HL-60/S4 treated with retinoic acid at 250 ng/mL for 4 days and 3 days (cell line): ENCODE measurements around the gene ALDH1L1.
"Not testable (repeated sequence)": the region's sequence is repeated elsewhere in the genome, so short reads cannot be mapped to it uniquely, and the experiment has no call there.

Experiments used
- in situ Hi-C: fragments of 300-500 bp; cut with MboI; formaldehyde crosslinking; loops from 2 replicates; pipeline ENCODE4 v1.7.0; 2022; ENCODE audit warnings: low sequenced_read_pairs

Gene ALDH1L1

DNA sequence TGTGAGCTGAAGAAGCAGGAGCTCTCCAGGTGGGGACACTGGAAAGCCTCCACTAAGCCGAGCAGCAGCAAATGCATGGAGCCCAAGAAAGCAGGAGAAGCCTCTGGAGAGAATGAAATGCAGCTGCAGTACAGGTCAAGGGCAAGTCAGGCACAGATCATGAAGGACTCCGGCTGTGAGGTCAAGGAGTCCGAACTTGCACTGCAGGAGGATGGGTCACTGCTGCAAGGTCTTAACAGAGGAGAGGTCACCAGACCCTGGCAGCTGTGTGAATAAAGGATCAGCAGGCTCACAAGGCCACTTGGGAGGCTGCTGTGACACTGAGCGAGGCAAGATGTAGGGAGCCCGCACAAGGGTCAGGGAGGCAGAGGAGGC is 71.7 kb downstream of the ALDH1L1 start:
- in situ Hi-C loops: no loop called here

DNA sequence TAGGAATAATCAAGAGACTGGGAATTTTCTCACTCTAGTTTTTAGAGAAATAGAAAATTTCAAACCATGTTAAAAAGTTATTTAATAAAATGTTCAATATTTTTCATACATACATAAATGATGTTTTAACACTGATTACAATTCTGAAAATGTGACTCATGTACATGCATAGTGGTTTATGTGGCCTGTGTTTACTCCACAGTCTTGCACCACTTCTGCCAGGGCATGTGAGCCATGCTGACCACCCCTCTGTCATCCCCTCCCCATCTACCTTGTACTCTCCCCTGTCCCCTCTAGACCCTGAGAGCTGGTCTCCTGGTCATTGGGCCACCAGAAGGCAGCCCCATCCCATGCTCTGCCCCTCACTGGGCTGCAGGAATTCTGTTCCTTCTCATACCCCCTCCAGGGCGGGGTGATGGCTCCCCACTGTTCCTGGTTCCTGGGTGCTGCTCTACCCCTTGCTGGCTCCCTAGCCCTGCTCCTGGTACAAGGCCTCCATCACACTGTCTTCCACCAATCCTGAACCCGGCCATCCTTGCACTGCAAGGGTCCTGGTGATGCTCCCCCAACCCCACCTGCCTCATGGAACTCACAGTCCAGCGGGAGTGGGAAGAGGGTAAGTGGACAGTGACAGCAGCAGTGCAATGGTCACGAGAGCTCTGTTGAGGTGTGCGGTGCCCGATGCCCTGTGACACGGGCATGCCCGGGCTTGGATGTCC is 72.3 kb downstream of the ALDH1L1 start:
- in situ Hi-C loops: no loop called here

DNA sequence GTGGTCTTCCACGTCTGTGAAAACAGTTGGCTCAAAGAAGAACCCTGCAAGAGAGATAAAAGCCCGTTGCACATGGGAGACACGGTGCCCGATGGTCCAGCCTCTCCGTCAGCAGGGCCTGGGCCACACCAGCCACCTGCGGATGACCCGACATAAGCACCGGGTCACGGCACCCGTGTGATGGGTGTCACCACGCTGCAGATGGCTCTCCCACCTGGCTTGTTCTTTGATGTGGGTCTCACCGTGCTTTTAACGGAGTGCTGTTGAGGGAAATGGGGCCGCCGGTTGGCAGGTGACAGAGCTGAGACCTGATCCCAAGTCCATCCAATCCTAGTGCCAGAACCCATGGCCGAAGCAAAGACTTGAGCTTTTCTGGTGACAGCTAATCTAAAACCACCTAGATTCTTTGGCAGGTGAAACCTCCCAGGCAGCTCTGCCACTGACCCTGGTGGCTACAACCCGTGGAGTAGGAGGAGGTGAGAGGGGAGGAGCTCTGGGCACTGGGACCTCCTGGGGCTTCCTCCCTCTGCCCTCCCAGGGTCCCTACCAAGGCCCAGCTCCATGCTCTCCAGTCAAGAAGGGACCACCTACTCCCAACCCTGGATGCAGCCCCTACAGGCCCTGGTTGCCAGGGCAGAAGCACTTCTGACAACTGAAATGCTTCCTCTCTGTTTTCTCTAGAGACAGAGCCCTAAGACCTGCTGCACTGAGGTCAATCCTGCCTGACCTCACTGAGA is 73.0 kb downstream of the ALDH1L1 start:
- in situ Hi-C loops: no loop called here

DNA sequence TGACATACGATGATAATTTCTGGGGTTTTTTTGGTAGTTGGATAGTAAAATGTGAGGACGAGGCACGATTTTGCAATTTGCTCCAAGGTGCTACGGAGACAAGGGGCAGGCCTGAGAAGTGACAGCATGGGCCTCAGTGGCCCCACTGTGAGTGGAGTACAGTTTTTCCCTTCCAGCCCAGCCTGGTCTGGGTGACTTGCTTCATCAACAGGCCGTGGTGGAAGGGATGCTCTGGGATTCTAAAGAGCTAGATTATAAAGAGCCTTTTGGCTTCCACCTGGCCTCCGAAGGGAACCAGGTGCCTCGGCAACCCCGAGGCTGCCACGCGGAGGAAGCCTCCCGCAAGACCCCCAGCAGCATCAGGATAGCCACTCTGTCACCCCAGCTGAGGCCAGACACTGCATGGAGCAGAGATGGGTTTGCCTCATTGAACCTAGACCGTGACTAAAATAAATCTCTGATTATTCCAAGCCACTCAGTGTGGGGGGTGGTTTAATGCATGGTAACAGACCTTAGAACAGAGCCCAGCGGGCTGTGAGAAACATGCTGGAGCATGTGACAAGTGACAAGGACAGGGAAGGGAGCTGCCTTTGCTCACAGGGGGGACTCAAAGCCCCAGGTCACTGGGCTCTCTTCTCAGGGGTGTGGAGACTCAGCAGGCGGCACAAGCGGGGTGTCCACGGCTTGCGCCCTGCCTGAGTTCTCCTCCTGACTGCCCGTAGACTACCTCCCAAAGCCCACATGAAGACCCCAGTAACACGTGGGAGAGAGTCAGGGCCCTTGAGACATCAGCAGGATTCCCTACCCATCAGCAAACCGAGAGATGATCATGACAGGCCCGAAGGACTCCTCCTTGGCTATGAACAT is 73.8 kb downstream of the ALDH1L1 start:
- in situ Hi-C loops: no loop called here

DNA sequence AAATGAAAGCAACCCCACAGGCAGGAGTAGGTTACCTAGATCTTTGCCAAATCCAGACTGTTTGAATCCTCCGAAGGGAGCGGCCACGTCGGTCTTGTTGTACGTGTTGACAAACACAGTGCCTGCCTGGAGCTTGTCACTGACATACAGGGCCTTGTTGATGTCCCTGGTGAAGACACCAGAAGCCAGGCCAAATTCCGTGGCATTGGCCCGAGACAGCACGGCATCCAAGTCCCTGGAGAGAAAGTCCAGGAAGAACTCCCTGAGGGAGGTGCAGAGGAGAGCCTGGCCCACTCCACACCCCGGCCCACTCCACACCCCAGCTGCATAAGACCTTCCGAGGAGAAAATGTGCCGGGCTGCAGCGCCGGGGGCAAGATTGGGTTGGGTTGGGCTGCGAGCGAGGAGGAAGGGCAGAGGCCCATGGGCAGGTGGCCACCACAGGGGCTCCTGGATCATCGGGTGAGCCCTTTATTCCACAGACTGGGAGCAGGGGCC is 74.6 kb downstream of the ALDH1L1 start:
- in situ Hi-C loops: no loop called here

DNA sequence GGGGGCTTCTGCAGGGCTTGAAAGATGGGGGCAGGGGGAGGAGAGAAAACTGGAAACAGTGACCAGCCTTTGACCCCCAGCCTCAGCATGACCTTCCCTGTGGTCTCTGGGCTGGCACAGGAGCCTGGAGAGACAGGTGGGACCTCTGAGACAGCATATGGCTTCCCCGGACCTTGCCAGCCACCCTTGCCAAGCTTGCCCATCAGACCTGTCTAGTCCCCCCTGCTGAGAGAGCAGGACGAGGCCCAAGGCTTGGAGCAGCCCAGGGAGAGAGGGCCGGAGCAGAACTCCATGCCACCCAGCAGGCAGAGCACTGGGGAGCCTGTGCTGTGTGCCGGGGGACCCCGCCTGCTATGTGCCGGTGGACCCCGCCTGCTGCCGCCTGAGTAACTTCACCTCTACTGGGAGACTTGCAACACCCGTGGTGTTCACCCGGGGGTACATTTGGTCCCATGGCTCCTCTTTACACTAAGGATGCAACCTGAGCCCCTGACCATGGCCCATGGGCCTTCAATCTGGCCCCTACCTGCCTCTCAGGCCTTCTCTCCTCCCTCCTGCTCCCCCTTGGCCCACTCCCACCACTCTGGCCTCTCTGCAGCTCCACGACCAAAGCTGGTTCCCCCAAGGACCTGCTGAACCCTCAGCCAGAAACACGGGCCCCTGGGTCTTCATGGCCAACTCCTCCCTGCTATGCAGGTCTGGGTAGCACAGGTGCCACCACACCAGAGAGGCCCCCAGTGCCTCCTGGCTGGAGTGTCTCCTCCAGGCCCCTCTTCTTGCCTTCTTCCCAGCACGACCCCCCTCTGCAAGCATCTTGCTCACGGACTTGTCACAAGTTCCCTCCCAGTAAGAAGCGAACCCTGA is 75.4 kb downstream of the ALDH1L1 start:
- in situ Hi-C loops: no loop called here

DNA sequence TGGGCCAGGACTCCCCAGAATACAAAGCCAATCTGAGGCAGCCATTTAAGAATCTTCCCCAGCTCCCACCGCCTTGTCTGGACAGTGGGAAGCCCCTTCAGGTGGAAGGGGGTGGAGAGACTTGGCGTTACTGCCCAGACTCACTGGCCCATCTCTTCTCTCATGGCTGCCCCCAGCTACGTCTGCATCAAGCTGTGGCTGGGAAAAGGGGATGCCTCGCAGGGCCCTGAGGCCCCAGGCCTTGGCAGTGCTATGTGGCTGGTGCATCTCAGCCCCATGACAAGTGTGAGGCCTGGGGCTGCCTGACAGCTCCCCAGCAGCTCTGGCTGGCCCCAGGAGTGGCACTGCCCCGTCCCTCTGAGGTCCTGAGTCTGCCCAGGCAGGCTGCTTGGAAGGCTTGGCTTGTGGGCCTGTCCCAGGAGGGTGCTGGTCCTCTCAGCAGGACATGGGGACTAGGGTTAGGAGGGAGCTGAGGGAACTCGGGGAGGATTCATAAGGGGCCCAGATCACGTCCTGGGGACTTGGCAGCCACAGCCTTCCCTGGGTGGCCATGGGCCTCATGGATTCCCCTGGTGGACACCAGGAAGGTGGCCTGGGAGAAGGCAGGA is 76.3 kb downstream of the ALDH1L1 start:
- in situ Hi-C loops: no loop called here

DNA sequence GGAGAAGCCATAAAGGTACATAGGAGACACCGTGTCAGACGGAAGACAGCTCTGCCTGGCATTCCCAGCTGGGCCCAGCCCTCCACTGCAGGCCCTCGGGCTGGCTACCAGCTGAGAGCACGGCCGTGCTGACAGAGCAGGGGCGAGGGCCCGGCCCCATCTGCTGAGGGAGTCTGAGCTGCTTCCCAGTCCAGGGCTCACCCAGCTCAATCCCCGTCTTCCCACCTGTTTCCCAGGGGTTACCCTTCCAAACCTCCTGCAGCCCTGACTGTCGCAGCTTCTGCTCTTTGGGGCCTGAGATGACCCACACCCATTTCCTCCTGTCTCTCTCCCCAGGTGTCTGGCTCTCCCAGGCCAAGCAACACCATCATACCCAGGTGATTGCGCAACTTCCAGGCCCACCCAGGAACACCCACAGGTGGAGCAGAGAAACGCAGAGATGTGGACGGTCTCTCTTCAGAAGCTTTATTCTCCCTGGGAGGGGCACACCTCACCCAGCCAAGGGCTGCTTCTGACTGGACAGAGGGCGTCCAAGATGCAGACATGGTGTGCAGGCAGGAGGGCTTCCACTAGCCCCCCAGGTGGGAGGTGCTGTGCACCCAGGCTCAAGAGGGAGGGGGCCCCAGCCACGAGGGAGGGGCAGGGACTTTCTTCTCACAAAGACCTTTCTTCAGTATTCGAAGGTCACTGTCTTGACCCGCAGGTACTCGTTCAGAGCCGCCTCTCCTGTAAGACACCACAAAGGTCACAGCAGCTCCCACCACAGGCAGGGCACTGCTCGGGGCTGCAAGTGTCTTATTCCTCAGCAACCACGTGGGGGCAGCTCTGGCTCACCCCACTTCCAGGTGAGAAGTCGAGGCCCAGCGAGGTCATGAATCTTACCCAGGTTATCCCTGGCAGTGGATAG is 77.0 kb downstream of the ALDH1L1 start:
- in situ Hi-C loops: no loop called here

DNA sequence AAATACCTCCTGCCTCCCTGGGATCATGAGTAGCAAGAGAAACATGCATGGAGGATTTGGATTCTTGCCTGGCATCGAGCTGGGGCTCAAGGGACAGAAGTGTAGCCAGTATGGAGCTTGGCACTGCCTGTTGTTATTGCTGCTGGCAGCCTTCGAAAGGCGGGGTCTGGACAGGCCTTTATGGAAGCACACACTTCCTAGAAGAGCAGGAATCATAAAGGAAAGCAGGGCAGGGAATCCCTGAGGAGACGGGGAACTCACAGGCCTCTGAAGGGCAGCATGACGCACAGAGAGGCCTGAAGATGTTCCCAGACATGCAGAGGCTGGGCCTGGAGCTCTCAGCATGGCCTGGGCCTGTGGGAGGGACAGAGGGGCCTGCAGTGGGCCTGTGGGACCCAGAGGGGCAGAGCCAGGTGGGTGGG is 77.8 kb downstream of the ALDH1L1 start:
- in situ Hi-C loops: no loop called here

DNA sequence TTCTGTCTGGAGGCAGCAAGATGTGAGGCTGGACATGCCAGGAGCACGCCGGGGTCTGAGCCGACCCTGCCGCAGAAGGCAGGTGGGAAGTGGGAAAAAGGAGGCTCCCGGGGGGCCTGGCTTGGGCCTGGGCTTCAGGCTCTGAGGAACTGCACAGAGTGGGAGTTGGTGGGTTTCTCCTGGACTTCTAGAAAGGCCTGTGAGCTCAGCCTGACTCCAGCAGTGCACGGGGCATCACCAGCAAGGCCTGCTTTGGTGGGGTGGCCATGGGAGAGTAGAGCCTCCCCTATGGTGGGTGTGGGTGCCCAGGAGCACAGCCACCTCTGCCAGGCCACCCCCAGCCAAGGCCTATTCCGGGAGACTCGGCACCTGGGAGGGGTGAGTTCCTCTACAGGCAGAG is 78.4 kb downstream of the ALDH1L1 start:
- in situ Hi-C loops: no loop called here

DNA sequence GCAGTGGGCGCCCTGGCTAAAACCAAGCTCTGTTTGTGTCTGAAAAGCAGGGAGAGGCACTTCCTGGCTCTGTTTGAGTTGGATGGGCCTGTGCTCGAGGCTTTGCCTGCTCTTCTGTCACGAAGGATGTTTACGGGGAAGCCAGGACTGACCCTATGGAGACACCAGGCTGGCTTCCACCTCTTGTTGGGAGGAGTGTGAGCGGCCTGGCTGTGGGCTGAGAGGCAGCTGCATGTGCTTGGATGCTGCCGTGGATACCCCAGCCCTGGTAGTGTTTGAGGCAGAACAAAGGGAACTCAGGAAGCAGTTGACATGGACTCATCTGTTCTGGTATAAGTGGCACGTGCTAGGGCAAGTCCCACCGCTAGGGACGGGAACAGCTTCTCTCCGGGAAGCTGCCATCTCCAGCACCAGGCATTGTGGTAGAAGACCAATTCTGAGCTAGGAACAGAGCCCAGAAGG is 78.8 kb downstream of the ALDH1L1 start:
- in situ Hi-C loops: no loop called here

DNA sequence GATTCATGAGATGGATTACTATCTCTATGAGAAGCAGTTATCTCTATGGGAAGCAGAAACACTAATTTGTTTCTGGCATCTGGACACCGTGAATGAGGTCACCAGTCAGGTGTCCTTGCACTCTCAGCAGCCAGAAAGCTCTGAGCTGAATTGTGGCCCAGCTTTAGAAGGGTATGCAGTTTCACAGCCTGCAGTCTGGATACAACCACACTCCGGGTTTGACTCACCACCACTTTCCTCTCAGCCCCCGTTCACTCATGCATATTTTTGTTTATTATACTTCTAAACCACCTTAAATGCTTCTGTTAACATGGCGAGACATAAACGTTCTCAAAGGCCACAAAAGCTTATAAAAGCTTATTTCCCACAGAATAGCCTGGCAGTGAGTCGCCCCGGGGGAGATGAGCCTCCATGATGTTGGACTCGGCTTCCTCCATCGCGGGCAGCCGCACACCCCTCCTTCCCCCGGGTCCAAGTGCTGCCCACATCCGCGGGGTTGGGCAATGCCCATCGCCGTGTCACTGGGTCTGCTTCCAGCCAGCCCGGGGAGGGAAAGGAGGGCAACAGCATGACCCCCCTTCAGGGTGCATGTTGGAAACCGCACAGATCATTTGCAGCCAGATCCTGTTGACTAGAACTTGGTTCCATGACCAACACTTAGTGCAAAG is 79.6 kb downstream of the ALDH1L1 start:
- in situ Hi-C loops: no loop called here

DNA sequence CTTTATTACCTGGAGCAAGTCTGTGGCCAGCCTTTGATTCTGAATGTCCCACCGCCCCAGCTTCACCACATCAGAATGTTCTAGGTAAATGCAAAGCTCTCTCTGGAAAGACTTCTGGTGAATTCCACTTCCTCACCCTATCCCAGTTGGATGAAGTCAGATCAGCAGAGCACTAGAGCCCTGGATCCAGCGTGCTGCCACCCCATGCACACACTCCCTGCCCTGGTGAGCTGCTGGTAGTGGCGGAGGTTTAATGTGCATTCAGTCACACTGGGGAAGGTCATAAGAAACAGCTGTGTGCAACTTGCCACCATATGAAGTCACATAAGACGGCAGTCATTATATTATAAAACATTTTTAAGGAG is 80.1 kb downstream of the ALDH1L1 start:
- in situ Hi-C loops: no loop called here

DNA sequence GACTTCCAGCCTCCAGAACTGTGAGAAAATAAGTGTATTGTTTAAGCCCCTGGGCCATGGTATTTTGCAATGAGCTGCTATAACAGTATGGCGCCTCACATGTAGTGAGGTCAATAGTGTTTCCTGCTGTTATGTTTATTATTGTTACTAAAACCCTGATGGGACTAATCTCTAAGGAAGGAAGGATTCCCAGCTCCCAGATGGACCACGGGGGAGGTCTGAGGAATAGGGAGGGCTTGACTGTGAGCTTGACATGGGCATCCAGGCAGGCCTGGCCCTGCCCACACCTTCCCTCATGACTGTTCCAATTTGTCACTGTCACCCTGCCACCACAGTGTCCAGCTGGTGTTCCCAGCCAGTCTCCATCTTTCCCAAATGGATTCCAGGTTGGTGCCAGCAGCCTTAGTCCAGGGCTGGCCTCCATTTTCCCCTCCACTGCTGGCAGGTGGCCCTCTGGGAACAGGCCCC is 82.0 kb downstream of the ALDH1L1 start:
- in situ Hi-C loops: no loop called here

DNA sequence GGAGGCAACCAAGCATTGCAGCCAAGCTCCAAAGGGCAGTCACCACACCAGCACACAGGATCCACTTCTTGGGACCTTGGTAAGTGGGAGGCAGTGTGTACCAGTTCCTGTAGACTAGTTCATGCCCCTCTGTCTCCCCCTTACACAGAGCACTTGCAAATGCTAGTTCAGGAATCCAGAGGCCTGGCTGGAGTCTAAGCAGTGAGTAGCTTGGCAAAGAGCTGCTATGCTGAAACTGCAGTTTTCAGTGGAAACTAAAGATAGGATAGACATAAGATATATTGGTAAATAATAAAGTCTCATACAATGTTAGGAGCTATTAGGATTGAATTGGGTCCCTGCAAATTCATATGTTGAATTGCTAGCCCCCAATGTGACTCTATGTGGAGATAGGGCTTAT is 82.6 kb downstream of the ALDH1L1 start:
- in situ Hi-C loops: no loop called here

DNA sequence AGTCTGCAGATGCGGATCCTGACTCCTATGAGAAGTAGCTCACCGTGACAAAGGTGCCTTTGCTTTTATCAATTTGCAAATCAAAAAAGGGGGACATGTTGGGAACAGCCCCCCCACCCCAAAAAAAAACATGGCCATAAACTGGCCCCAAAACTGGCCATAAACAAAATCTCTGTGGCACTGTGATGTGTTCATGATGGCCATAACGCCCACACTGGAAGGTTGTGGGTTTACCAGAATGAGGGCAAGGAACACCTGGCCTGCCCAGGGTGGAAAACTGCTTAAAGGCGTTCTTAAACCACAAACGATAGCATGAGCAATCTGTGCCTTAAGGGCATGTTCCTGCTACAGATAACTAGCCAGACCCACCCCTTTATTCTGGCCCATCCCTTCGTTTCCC is 84.1 kb downstream of the ALDH1L1 start:
- in situ Hi-C loops: not testable (repeated sequence)

DNA sequence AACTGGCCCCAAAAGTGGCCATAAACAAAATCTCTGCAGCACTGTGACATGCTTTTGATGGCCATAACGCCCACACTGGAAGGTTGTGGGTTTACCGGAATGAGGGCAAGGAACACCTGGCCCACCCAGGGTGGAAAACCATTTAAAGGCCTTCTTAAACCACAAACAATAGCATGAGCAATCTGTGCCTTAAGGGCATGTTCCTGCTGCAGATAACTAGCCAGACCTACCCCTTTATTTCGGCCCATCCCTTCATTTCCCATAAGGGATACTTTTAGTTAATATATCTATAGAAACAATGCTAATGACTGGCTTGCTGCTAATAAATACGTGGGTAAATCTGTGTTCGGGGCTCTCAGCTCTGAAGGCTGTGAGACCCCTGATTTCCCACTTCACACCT is 88.3 kb downstream of the ALDH1L1 start:
- in situ Hi-C loops: not testable (repeated sequence)

DNA sequence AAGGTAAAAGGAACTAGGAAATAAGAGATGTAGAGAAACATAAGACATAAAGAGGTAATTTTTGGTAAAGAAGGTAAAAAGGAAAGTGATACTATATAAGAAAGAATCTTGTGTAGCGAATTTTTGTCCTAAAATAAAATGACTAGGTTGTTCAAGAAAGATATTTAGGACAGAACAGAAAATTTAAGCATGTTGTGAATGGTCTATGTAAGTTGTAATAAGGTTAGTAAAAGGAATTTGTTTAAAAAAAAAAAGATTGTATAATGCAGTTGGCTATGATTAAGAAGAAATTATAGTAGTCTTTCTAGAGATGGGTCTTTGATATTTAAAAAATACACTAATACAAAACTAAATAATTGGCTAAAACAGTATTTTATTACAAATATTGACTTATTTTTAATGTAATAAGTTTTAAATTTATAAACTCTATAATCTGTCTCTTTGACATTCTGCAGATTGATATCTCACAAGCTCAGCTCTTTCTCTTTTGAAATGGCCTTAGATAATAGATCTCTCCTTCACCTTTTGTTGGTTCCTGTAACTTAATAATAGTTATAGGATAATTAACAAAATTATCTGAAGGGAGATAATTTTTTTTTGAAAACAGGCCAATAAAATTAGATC is 92.7 kb downstream of the ALDH1L1 start:
- in situ Hi-C loops: no loop called here
